ENCODE measurements around the gene MISP. TPM values are rescaled to one million over a fixed set of nuclear protein-coding genes. Genes with fewer than 3 reads are reported as not detected.

Gene MISP
- total and polyA plus RNA-seq, 2 of the 13 experiments (the other 11 are each of a cell fraction or from before 2014, with no cell fraction given), result 0.67 to 1.3 TPM

DNA sequence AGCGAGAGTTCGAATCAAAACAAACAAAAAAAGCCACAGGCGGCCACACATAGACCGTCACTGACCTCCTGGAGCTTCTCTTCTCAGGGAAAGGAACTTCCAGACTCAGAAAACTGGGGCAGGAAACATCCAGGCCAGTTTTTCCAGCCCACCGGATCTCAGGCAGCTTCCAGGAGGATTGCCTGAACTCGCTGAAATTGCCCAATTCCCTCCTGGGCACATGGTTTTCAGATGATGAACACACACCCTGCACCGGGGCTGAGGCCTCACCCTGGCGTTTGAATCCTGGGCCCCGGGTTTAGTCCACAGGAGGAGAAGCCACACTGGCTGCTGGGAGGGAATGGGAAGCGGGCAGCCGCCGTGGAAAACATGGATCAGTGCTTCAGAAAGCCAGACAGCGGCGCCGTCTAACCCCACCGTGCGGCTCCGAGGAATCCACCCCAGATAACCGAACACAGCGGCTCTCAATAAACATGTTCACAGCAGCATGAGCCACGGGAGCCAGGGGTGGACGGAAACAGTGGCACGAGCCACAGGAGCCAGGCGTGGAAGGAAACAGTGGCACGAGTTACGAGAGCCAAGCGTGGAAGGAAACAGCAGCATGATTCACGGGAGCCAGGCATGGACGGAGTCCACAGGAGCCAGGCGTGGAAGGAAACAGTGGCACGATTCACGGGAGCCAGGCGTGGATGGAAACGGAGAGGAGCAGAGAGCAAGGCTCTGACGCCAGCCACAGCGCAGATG, 28.2 kb downstream of the MISP start (continued):
- TF ChIP-seq, protein P1, sequence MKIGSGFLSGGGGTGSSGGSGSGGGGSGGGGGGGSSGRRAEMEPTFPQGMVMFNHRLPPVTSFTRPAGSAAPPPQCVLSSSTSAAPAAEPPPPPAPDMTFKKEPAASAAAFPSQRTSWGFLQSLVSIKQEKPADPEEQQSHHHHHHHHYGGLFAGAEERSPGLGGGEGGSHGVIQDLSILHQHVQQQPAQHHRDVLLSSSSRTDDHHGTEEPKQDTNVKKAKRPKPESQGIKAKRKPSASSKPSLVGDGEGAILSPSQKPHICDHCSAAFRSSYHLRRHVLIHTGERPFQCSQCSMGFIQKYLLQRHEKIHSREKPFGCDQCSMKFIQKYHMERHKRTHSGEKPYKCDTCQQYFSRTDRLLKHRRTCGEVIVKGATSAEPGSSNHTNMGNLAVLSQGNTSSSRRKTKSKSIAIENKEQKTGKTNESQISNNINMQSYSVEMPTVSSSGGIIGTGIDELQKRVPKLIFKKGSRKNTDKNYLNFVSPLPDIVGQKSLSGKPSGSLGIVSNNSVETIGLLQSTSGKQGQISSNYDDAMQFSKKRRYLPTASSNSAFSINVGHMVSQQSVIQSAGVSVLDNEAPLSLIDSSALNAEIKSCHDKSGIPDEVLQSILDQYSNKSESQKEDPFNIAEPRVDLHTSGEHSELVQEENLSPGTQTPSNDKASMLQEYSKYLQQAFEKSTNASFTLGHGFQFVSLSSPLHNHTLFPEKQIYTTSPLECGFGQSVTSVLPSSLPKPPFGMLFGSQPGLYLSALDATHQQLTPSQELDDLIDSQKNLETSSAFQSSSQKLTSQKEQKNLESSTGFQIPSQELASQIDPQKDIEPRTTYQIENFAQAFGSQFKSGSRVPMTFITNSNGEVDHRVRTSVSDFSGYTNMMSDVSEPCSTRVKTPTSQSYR (CRISPR knock-in tag; IDR thresholded peaks at IDR 0.05; ENCODE audit: borderline replicate concordance), result peak; percentile 62; the same call in 1 of the 2 replicates
- TF ChIP-seq, protein P2, sequence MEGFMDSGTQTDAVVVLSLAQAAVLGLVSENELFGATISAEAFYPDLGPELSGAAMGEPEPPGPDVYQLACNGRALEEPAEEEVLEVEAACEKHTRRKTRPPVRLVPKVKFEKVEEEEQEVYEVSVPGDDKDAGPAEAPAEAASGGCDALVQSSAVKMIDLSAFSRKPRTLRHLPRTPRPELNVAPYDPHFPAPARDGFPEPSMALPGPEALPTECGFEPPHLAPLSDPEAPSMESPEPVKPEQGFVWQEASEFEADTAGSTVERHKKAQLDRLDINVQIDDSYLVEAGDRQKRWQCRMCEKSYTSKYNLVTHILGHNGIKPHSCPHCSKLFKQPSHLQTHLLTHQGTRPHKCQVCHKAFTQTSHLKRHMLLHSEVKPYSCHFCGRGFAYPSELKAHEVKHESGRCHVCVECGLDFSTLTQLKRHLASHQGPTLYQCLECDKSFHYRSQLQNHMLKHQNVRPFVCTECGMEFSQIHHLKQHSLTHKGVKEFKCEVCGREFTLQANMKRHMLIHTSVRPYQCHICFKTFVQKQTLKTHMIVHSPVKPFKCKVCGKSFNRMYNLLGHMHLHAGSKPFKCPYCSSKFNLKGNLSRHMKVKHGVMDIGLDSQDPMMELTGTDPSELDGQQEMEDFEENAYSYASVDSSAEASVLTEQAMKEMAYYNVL (CRISPR knock-in tag; IDR thresholded peaks at IDR 0.05; ENCODE audit: borderline replicate concordance), result peak; percentile 67; the same call in 1 of the 2 replicates
- TF ChIP-seq IKZF5 (CRISPR knock-in tag; IDR thresholded peaks at IDR 0.05) (peak; percentile 85), ZC3H4 (CRISPR knock-in tag; IDR thresholded peaks at IDR 0.05; ENCODE audit: borderline replicate concordance) (no peak), MXD4 (CRISPR knock-in tag; IDR thresholded peaks at IDR 0.05) (peak; percentile 90; the same call in 1 of the 2 replicates), NONO (IDR thresholded peaks at IDR 0.05) (no peak), NONO (CRISPR knock-in tag; conservative IDR thresholded peaks at IDR 0.05) (0 out of 2 replicates have a peak, but pooled peaks have one; percentile 37), ZFP36L2 (CRISPR knock-in tag; IDR thresholded peaks at IDR 0.05) (peak; percentile 85; the same call in 1 of the 2 replicates), ZNF577 (CRISPR knock-in tag; IDR thresholded peaks at IDR 0.05; ENCODE audit: borderline replicate concordance, low read depth) (no peak), SOX5 (CRISPR knock-in tag; IDR thresholded peaks at IDR 0.05; ENCODE audit: borderline replicate concordance) (peak; percentile 79), SNAI1 (CRISPR knock-in tag; IDR thresholded peaks at IDR 0.05; ENCODE audit: borderline replicate concordance) (0 out of 2 replicates have a peak, but pooled peaks have one; percentile 29), ZNF44 (CRISPR knock-in tag; IDR thresholded peaks at IDR 0.05) (no peak), SOX13 (IDR thresholded peaks at IDR 0.05) (no peak), SOX13 (CRISPR knock-in tag; conservative IDR thresholded peaks at IDR 0.05 in 1 of 2, IDR thresholded peaks at IDR 0.05 in 1 of 2) (peak in 1 of 2 experiments; percentile 40; a peak in 1 of 4 replicates), ZNF574 (CRISPR knock-in tag; IDR thresholded peaks at IDR 0.05) (peak; percentile 79), ZNF598 (CRISPR knock-in tag; IDR thresholded peaks at IDR 0.05; ENCODE audit: borderline replicate concordance) (no peak)
- TF ChIP-seq, protein P3, sequence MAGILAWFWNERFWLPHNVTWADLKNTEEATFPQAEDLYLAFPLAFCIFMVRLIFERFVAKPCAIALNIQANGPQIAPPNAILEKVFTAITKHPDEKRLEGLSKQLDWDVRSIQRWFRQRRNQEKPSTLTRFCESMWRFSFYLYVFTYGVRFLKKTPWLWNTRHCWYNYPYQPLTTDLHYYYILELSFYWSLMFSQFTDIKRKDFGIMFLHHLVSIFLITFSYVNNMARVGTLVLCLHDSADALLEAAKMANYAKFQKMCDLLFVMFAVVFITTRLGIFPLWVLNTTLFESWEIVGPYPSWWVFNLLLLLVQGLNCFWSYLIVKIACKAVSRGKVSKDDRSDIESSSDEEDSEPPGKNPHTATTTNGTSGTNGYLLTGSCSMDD (CRISPR knock-in tag; IDR thresholded peaks at IDR 0.05), result no peak
- TF ChIP-seq, protein P4, sequence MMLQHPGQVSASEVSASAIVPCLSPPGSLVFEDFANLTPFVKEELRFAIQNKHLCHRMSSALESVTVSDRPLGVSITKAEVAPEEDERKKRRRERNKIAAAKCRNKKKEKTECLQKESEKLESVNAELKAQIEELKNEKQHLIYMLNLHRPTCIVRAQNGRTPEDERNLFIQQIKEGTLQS (CRISPR knock-in tag; IDR thresholded peaks at IDR 0.05), result peak; percentile 44; the same call in 1 of the 2 replicates

Measured in HepG2 (cell line).